GM18858 (cell line): Measurements from ENCODE around the gene CDC123.
"Not testable (repeated sequence)": the region's sequence is repeated elsewhere in the genome, so short reads cannot be mapped to it uniquely, and the experiment has no call there.

Experiments
- ATAC-seq: cut with Tn5 transposase; IDR thresholded peaks from one replicate; pipeline ENCODE4 v1.9.1; 2021; ENCODE audit not compliant: unreplicated experiment

Gene CDC123

DNA sequence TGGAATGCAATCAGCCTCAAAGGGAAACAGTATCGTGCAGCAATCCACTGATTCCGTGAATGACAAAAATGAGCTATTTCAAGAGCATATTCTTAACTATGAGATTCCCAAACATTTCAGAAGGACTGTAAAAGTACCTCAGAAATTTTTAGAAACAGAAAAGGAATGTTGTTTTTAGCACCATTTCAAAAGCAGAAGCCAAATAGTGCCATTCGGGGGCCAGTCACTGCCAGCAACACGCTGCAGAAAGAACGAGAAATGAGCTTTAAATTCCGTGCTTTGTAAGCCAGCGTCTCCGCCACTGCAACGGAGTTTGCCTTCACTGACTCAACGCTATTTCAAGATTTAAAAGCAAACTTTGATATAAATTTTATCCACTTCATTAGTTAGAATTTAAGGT, 6.6 kb upstream of the CDC123 start:
- ATAC-seq = no peak

DNA sequence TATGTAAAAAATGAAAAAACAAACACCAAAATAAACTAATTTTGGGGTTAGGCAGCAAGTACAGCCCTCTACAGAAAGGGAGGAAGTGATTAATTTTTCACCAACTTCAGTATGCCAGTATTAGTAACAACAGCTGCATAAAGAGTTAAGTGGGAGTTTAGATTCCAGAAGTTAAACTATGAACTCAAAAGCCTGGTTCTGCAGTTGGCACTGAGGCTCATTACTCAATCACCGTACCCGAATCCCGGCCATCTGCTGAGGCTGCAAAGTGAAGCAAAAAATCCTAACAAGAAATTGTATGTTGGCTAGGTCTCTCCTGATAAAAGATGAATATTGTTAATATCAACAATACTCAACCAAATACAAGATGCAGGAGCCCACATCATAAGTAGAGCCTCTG, 4.3 kb upstream of the CDC123 start:
- ATAC-seq = no peak

DNA sequence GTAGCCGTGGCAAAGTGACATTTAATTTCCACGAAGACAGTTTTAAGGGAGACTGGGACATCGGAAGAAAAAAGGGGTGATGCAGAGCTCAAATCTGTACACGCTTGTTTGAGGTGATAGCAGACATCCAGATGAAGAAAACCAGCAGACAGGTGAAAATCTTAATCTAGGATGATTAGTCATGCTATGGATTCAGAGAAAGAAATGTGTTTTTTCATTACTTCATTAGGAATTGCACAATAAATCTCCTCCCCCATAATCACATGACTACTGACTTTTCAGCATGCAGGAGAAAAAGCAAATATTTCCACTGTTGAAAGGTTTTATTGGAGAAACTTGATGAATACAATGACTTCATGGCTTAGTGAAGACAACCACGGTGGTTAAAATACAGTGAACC, 2.8 kb upstream of the CDC123 start:
- ATAC-seq = no peak

DNA sequence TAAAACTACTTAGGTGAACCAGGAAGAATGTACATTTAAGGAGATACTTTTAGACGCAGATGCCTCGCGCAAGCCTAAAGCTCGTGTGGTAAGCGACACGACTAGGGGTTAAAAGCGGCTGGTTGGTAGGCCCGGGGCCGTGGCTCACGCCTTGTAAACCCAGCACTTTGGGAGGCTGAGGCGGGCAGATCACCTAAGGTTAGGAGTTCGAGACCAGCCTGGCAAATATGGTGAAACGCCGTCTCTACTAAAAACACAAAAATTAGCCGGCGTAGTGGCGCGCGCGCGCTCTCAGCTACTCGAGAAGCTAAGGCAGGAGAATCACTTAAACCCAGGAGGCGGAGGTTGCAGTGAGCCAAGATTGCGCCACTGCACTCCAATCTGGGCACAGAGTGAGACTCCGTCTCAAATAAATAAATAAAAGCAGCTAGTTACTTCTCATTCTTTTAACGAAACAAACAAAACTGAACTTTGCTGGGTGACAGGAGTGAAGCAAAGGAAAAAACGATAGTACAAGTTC, 1.2 kb upstream of the CDC123 start:
- ATAC-seq = no peak

DNA sequence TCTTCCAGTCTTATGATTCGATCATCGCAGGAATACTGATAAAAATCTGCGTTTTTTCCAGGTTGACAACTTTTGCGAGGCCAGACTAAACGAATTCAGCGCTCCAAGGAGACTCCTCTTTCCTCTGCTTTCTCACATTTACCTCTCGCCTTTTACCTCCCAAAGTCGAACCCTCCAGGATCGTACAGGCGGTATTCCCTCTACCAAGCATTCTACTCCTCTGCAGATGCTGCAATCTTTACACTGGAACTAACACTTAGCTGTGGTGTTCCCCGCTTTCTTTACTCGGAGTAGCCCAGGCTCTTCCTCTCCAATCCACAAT, 746 bp upstream of the CDC123 start:
- ATAC-seq = peak; percentile 6

DNA sequence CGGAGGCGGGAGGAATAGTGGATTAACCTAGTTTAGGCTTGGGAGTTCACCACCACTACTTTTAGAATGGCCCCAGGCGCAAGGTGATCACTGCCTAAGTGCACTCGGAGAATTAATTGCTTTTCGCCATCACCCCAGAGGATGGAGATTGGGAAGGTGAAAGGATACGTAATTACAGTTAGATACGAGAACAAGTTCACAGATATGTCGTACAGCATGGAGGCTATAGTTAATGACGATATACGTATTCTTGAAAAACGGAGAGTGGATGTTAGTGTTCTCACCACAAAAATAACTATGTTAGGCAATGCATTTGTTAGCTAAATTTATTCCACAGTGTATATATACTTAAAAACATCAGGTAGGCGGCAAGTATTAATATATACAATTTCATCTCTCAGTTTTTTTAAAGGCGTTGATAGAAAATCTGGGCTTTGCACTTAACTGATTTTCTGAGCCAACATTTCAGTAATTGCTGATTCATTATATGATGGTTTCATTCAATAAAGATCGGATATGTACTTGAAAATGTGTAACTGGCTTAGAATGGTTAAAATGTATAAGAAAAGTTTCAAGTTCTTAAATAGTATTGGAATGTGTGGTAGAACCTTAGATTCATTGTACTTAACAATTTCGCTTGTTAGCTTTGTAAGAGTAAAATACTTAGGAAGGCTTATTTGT, 683 bp downstream of the CDC123 start:
- no peak for ATAC-seq

DNA sequence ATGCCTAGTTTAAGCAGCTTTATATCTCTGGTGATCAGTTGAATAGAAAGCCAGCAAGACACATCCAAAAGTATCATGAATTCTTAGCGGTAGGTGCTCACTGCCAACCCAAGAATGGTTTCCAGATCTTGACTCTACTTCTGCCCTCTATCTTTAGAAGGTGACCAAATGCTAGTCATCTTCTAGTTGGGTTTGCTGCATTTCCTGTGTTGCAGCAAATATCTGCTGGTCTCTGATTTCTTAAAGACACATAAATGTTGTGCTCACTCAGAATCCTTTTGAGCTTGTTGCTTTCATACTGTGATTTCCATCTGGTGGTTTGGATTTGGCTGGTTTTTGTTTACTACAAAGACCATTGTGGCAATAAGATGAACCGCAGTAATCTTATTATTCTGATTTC, 2.2 kb downstream of the CDC123 start:
- ATAC-seq = no peak

DNA sequence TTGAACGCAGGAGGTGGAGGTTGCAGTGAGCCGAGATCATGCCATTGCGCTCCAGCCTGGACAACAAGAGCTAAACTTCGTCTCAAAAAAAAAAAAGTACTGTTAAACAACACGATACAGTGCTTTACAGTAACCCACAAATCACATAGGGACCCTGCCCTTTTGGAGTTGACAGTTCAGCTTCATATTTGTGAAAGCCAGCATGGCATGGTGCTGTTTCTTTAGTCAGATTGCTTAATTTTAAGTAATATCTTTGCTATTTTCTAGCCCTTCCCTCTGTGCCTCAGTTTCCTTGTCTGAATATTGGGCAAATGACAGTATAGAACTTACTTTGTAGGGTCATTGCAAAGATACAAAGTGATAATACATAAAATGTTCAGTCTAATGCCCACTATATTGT, 4.9 kb downstream of the CDC123 start:
- ATAC-seq = no peak

DNA sequence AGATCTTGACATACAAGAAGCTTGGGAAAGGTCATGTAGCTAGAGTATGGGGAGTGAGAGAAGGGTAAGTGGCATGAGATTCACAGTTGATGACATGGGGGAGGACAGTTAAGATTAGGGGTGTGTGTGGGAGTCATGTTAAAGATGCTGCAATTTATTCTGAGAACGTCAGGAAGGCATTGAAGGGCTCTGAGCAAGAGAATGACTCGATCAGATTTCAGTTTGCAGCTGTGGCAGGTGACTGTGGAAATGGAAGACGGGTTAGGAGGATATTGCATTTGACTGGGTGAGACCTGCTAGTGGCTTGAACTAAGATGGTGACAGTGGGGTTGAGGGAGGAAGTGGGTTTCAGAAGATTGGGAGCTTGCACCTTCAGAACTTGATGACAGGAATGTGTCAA, 5.6 kb downstream of the CDC123 start:
- no peak for ATAC-seq

DNA sequence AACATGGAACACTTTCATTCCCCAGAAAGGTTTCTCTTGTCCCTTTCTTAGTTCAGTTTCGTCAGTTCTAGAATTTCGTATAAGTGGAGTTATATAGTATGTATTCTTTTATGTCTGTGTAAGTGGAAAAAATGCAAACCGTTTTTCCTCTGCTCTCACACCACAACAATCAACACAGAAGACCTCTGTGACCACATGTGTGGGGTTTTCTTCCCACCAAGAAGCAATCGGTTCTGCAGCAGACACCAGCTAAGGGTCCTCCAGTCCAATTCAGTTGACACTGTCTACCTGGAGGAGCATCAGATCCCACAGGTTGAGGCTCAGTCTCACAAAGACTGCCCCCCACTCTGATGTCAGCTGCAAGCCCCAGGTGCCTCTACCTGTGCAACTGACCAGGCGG, 6.2 kb downstream of the CDC123 start:
- ATAC-seq = no peak

DNA sequence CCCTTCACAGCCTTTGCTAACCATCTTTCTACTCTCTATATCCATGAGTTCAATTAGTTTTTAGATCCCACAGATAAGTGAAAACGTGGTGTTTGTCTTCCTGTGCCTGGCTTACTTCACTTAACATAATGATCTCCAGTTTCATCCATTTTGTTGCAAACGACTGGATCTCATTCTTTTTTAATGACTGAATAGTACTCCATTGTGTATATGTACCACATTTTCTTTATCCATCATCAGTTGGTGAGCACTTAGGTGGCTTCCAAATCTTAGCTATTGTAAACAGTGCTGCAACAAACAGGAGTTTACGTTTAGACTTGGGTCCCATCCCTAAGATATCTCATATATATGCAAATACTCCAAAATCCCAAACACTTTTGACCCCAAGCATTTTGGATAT, 9.1 kb downstream of the CDC123 start:
- no peak for ATAC-seq

DNA sequence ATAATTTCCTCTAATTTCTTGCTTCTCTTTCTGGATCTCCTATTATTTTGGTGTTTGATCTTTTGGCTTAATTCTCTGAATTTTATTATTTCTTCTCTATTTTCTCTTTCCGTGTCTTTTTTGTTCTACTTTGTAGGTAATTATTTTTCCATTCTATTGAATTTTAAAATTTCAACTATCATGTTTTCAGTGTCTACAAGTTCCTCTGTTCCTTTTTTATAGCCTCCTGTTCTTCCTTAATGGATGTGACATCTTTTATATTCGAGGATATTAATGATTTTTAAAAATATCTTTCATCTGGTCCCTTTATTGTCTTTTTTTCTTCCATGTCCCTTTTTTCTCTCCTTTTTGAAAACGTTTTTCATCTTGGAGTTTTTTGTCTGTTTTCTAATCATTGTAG, 11.1 kb downstream of the CDC123 start:
- no peak for ATAC-seq

DNA sequence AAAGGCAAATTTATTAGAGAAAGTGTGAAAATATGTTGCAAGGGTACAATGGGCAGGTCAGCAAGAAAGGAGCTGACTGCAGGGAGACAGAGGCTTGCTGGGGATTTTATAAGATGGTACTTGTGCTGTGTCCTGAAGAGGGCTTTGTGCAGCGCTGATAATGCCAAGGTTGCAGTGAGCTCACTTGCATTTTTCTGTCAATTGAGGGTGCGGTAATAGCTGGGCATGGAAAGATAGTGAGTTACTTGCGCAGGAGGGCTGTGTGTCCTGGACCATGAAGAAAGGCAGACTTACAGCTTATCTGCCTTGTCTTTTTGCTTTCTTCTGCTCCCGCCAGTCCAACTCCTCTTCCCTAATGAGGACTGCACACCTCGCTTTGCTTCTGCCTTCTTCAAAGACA, 12.5 kb downstream of the CDC123 start:
- ATAC-seq = no peak

DNA sequence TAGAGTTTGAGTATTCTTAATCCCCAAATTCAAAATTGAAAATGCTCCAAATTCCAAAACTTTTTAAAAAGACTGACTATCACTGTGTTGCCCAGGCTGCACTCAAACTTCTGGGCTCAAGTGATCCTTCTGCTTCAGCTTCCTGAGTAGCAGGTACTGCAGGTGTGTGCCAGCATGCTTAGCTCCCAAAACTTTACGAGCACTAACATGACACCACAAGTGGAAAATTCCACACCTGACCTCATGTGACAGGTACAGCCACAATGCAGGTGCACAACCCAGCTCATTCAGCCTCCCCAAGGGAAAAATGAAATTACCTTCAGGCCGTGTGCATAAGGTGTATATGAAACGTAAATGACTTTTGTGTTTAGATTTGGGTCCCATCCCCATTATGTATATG, 16.5 kb downstream of the CDC123 start:
- ATAC-seq = no peak

DNA sequence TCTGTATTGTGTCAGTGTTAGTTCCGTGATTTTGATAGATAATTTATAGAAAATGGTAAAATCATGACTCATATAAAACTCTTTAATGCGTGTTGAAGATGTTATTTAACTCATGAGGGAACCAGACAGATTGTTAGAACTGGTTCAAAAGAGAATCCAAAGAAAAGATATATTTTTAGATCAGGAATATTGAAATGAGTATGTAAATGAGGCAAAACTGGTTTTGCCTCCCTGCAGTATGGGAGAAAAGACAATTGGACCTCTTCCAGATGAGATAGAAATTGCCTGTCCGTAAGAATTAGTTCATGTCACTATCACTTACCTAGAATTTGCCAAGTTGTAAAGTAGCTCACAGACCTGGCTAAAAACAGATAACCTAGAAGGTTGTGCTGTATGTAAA, 17.6 kb downstream of the CDC123 start:
- ATAC-seq = no peak

DNA sequence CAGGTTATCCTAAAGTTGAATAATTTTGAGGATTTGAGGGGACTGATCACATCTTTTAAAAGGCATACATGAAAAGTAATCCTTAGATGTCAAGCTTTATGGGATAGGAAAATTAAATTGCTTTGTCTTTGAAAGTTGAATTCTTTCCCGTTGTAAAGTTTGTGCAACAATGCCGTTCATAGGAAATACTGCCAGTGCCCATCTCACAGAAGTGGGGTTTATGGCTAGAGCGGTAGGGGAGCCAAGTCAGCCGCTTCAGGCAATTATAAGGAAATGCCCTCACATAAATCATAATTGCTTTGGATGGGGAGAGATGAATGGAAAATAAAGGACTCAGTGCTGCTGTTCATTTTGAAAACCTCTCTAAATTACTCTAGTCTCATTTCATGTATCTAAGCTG, 18.1 kb downstream of the CDC123 start:
- no peak for ATAC-seq

DNA sequence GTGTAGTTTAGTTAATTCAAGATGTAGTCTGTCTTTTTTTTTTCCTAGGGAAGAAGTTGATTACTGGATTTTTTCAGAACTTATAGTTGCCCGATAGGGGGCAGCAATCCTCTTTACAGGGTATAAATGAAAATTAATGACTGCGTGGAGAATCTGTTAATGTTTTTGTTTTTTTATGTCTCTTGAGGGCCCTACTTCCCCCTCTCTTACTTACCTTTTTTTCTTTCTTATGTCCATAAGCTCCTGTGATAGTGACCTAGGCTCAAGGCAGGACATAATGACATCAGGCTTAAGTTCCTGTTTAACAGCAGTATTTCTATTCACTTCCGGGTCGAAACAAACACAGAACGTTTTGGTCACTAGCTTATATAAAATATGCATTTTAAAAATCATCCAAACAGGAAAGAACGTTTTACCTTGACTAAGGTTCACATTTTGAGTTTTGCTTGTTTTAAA, 18.8 kb downstream of the CDC123 start:
- ATAC-seq = no peak

DNA sequence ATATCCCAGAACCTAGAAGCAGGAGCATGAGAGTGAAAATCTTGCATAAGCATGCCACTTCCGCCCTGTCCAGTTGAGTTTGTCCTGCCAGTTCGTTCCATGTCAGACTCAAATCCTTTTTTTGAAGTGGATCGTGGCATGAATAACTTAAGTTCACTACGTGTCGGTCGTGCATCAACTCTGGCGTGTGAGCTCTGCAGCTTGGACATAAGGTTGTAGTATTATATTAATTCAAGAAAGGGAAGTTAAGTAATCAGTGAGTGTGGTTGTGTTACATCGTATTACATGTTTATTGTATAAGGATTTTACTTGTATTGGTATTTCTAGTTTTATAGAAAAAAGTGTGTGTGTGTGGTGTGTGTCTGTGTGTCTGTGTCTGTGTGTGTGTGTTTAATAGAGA, 23.0 kb downstream of the CDC123 start:
- no peak for ATAC-seq

DNA sequence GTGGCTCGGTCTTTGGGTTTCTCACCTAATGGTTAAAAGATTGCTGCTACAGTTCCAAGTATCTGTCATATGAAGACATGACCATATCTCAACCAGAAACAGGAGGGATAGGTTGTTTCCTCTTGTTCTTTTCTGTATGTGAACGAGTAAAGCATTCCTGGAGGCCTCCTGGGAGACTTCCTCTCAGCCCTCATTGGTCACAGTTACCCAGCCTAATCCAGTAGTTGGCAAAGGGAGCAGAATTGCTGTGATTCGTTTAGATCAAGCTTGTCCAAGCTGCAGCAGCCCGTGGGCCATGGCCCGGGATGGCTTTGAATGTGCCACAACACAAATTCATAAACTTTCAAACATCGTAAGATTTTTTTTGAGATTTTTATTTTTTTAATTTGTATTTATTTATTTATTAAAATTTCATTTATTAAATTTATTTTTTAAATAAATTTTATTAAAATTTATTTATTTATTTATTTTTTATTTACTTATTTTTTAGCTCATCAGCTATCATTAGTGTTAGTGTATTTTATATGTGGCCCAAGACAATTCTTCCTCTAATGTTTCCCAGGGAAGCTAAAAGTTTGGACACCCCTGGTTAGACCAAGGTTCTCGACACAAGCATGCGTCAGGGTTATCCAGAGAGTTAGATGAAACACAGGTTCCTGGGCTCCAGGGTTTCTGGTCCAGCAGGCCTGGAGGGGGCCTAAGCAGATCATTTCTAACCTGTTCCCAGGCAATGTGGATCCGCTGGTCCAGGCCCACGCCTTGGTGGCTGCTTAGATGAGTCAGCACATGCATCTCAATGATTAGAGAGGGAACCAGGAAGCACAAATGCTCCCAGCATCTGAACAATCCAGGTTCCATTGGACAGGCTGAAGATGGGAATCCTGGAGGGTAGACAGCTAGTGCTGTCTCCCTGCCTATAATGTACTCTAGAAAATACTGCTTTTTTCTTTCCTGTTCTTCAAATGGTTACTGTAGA, 25.6 kb downstream of the CDC123 start:
- ATAC-seq = no peak

DNA sequence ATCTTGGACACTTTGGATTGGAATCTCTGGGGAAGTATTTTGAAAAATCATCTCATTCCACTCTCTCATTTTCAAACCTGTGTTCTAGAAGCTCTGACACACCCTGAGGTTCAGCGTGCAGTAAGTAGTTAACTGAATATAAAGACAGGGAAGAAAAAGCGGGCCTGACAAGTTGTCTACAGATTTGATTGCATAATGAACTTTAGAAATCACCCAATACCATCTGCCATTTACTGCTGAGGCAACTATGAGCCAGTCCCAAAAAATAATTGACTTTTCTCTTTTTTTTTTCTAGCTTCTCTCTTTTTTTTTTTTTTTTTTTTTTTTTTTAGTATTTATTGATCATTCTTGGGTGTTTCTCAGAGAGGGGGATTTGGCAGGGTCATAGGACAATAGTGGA, 29.5 kb downstream of the CDC123 start:
- ATAC-seq = no peak

DNA sequence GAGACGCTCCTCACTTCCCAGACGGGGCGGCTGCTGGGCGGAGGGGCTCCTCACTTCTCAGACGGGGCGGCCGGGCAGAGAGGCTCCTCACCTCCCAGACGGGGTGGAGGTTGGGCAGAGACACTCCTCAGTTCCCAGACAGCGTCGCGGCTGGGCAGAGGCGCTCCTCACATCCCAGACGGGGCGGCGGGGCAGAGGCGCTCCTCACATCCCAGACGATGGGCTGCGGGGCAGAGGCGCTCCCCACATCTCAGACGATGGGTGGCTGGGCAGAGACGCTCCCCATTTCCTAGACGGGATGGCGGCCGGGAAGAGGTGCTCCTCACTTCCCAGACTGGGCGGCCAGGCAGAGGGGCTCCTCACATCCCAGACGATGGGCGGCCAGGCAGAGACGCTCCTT, 30.4 kb downstream of the CDC123 start:
- not testable (repeated sequence) for ATAC-seq

DNA sequence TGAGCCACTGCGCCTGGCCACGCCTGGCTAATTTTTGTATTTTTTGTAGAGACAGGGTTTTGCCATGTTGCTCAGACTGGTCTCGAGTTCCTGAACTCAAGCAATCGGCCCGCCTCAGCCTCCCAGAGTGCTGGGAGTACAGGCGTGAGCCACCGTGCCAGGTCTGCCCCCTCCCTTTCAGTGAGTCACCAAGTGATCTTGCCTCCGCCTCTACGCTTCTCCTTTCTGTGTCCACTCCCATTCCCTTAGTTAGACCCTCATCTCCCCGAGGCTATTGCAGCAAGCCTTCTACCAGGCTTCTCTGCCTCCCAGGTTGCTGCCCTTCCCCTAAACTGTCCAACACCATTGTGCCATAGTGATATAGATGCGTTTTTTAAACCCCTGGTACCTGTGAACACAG, 32.9 kb downstream of the CDC123 start:
- no peak for ATAC-seq
